Activated T-cell treated with anti-CD3 and anti-CD28 coated beads for 24 hours (primary cell): Measurements from ENCODE around the gene ADARB1.

Experiments used
- DNase-seq: peaks from one replicate; pipeline ENCODE4 v3.0.0-alpha.2; 2020; ENCODE audit warnings: low read depth

Gene ADARB1

DNA sequence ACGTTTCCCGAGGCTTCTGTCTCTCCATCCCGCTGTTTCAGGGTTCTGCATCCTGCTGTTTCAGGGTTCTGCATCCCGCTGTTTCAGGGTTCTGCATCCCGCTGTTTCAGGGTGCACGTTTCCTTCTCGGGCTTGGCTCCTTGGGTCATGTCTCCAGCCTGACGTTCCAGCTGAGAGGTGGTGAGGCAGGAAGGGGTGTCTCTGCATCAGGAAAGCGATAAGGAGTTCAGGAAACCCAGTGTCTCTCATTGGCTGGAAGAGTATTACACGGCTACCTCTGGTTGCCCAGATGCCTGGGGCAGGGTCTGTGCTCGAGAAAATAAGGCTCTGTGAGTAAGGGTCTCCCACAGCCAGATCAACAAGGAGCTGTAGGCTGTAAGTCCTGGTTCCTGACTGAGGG is 21.1 kb downstream of the ADARB1 start:
- DNase-seq = no peak

DNA sequence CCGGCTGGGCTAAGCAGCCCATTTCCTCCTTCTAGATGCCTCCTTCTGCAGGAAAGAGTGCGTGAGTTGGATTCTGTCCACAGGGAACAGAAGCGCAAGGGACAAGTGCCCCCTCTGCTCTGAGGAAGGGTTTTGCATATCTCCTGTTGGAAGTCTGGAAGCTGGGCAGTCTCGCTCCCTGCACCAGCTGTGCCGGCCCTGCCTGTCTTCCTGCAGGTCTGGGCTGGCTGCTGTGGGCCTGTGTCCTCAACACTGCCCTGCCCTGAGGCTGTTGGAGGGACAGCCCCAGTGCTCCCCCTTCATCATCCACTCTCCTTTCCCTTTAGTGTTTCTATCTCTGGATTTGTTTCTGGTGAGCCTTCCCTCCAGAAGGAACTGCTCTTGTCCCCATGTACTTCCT is 21.8 kb downstream of the ADARB1 start:
- no peak for DNase-seq

DNA sequence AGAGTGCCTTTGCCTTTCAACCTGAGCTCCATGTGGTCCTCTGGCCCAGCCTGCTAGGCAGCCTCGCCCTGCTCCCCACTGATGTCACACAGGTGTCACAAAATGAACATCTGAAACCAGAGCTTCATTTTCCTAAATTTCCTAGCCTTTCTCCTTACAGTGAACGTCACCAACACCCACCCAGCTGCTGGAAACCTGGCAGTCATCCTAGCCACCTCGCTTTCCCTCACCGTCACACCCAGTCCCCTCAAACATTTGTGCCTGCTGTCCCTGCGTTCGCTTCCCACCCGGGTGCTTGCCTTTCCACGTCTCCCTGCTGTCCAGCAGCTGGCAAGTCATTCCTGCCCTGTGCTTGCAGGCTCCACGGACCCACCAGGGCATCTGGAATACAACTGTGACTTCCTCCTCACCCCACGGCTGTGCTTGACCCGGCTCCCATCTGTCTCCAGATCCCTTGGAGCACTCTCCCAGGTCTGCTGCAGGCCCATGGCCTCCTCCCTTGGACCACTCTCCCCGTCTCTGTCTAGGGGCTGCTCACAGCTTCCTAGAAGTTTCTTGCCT is 23.5 kb downstream of the ADARB1 start:
- no peak for DNase-seq

DNA sequence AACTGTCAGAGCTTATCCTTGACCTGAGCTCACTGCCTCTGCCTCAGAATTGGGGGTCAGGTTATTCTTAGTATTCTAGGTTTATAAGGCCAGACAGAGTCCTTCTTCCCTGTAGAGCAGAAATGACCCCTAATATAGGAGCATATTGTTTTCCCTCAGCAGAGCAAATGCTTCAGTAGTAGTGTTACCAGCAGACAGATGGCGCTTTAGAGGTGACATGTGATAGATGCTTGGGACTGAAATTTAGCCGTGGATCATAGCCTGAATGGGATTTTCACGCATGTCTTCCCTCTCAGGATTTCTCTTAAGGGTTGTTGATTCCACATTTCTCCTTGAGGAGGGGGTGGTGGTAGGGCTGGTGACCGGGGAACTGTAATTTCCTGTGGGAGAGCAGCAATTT is 24.5 kb downstream of the ADARB1 start:
- no peak for DNase-seq

DNA sequence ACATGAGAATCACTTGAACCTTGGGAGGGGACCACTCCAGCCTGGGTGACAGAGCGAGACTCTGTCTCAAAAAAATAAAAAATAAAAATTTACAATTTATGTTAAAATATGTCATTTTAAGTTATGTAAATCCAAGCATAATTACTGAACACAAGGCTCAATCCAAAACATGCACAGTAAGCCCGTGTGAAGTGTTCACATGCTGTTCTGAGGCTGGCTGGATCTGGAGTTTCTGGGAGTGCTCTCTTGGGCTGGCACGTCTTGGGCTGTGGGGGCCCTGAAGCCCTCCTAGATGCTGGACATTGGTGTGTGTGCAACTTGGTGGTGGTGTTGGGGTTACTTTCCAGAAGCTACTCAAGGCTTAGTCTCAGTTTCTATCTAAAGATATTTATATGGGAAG is 25.2 kb downstream of the ADARB1 start:
- DNase-seq = no peak

GRCh38 chr21:45100866-45101265 is 26.5 kb downstream of the ADARB1 start:
- DNase-seq = no peak

DNA sequence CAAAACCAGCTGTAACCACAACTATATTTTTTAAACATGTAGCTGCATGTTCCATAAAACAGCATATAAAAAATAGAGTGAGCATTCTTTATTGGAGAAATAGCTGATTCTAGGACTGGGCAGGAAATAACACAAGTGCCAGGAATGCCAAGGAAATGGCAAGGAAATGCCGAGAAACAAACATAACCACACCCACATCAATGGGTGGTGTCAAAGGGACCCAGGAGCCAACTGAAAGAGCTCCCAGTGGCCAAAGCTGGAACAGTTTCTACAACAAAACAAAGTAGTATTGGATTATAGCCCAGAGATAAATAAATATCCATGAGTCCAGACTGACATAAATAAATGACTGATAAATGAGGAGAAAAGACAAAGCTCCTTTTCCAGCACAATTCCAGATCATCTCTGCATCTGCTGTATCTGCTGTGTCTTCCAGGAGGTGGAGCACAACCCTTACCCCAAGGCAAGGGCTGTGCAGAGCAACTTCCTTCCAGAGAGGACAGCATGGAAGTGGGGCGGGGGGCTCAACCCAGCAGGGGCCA is 28.1 kb downstream of the ADARB1 start:
- no peak for DNase-seq

- DNase-seq = no peak
These were observed 29.7 kb downstream of the ADARB1 start for GRCh38 chr21:45103971-45104520.

GRCh38 chr21:45104560-45104959 is 30.2 kb downstream of the ADARB1 start:
- DNase-seq = no peak

DNA sequence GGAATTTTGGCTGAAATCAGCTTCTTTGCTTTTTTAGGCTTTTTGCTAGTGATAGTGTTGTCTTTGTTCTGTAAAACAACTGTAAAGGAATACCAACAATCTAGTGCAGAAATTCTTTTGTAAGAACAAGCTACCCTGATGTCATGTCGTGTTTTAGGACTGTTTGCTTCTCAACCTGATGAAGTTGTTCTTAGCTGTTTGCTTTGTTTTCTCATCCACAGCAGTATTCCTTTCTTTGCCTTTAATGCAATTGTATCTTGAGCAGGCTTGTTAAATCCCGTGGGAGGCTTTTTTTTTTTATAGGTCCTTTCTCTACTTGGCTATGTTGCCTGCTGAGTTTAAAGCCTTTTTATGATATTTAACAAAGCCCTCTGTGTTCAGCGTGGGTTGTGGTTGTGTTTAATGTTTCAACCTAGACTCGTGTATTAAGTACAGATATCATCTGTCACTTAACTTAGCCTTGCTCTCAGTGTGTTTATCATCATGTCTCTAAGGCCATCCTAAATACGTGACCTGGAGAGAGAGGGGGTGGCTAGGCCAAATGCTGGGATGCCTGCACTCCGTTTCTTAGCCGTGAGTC is 31.6 kb downstream of the ADARB1 start:
- no peak for DNase-seq

- no peak for DNase-seq
These were observed 33.8 kb downstream of the ADARB1 start for GRCh38 chr21:45108034-45108790.

DNA sequence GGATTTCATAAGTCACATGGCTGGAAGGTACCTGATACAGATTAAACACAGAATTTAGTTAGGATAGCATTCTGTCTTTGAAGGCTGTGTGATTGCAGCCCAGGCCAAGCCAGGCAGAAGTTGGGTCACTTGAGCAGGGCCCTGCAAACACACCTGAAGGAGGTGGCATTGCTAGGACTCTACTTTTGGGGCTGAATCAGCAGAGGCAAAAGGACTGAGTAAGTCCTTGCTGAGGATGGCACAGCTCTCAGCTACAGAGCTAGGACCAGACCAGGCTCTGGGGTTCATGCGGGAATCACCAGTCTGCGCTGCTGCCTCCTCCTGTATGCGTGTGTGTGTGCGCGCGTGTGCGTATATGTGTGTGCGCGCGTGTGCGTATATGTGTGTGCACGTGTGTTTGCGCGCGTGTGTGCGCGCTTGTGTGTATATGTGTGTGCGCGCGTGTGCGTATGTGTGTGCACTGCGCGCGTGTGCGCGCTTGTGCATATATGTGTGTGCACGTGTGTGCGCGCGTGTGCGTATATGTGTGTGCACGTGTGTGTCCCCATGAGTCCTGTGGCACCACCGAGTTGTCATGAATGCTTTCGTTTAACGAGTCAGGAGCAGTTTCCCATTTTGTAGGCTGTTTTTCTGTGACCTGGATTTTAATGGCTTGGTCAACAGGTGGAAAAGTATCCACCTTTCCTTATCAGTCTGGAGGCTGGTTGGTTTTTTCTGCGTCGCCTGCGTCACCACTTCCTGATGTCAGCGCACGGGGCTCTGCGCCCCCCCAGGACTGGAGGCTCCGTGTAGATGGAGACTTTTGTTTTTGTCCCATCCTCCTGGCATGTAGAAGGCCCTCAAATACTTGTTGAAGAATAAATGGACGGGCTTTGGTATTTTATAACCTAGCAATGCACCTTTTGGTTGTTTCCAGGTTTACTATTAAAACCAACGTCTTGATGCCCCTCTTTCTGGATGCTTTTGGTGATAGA is 34.7 kb downstream of the ADARB1 start:
- no peak for DNase-seq

DNA sequence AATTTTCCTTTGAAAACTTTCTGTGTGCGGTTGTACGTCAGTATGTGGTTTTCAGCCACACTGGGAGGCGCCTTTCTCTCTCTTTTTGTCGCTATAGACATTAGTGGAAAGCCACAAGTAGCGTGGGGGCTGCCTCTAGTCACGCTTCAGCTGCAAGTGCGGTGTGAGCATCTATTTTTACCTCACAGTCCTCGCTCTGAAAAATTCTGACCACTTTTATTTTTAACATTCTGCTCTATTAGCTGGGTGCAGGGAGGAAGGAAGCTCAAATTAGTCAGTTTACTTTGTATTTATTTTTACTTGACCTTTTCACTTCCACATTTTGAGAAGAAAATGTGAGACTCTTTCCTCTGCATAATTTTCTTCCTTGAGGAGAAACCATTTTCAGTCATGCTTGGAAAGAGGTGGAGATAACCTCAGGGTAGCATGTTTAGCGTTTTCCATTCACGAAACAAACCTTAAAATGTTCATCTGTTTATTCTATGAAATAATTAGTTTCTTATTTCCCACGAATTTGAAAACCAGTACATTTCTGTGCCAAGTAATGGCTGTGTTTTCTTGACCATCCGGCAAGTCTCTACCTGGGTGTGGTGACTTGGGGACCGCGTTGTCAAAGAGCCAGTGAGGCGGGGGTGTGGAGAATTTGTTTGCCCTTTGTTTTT is 35.6 kb downstream of the ADARB1 start:
- DNase-seq = peak; percentile 39

DNA sequence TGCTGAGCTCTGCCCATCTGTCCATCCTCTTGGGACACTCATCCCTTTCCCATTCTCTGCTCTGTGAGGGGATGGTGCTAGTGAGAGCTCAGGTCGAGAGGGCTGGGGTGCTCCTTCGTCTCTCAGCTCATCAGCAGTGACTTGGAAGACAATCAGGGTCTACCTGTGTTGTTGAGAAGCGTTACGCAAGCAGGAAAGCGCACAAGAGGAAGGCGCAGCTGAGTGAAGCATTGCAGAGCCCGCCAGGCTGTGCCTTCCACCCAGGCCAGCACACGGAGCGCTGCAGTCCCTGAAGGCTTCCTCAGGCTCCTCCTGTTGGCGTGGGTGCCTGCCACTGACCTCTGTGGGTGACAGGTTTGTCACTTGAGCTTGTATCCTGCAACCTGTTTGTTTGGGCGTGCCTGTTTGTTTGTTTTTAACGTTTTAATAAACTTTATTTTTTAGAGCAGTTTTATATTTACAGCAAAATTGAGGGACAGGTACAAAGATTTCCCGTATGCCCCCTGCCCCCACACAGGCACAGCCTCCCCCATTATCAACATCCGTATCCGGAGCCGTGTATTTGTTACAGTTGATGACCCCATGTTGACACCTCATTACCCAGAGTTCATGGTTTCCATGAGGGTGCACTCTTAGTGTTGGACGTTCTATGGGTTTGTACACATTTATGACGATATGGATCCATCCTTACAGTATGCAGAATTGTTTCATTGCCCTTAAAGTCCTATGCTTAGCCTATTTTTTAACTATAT is 36.7 kb downstream of the ADARB1 start:
- no peak for DNase-seq

GRCh38 chr21:45111703-45112102 is 37.3 kb downstream of the ADARB1 start:
- DNase-seq = no peak

GRCh38 chr21:45112371-45112770 is 38.0 kb downstream of the ADARB1 start:
- DNase-seq = no peak

DNA sequence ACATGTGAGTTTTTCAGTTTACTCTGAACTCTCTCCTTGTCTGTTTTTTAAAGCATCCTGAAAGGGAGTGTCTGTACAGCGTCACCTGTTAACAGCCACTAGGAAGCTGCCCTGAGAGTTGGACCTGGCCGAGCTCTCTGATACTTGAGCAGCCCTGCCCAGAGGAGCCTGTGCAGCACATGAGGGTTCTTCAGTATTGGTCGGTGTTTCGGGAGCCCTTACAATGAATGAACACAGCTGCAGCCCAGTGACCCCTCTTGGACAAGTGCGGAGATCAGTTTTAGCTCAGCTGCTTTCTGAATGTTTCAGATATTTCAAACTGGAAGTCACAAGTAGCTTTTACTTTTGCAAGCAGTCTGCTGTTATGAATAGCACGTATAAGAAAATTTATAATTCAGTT is 39.2 kb downstream of the ADARB1 start:
- DNase-seq = no peak

DNA sequence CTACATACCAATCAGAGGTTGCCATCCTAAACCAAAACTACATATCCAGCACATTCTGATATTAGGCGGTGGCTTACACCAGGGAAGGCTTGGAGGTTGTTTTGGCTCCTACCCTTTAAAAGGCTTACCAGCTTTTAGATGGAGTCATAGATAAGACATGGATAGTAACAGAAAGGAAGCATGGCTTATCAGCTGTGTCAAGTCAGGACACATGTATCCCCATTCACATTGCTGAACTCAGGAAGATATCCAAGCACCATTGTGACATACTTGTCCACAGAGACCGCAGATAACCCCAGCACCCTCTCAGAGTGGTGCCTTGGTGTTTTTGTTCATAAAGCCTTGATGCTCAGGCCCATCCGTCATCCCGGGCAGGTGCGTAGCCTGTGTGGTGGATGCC is 39.7 kb downstream of the ADARB1 start:
- no peak for DNase-seq

DNA sequence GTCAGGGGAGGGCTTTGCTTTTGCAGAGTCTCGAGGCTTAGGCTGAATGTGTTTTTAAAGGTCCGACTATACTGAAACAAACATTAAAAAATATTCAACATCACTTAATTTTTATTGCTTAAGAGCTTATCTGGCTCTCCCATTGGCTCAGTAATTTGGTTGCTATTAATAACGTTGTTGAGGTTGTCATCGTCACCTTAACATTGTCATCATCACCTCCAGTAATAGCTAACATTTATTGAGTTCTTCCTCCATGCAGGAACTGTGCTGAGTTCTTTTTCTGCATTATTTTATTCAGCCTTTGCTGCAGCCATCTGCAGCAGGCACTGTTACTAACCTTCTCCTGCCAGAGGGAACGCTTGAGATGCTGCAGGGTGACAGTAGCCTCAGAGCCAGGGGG is 40.1 kb downstream of the ADARB1 start:
- DNase-seq = no peak

- DNase-seq = no peak
These were observed 40.8 kb downstream of the ADARB1 start for GRCh38 chr21:45115141-45115540.

GRCh38 chr21:45116066-45116465 is 41.7 kb downstream of the ADARB1 start:
- DNase-seq = no peak
